ENCODE results near the gene ART3. TPM values are rescaled to one million over a fixed set of nuclear protein-coding genes. Genes with fewer than 3 reads are reported as not detected.

ART3 gene
- total RNA-seq, 1 experiment from 2014 or later: not detected

GRCh38 chr4:76091052-76091451 is 16.5 kb downstream of the ART3 start:
- TF ChIP-seq EZH2 (IDR thresholded peaks at IDR 0.05; ENCODE audit: low read depth) (no peak), CTCF (conservative IDR thresholded peaks at IDR 0.05) (no peak)
- H3K36me3 ChIP-seq (ENCODE audit: low read depth): no peaks in the 10 kb centered on the region
- BruUV-seq (replicated peaks): no TSS peak
- no peaks in the 10 kb centered on the region for H3K9me2 ChIP-seq (ENCODE audit: insufficient read depth)
- DNase-seq: no peak
- no peak overlapping the region for H2AFZ ChIP-seq
- no peaks in the 10 kb centered on the region for H3K79me2 ChIP-seq (ENCODE audit: low read depth)
- CTCF ChIA-PET: interaction anchor here (0.6 kb wide), 1 partner anchor 89 kb away, joined by 5 read pairs; no protein-coding TSS in a partner anchor
- POLR2A ChIA-PET (ENCODE audit: unreplicated experiment): no interaction called here
- no peak overlapping the region for H3K4me3 ChIP-seq
- H3K27me3 ChIP-seq (ENCODE audit: insufficient read depth, low read depth): no peaks in the 10 kb centered on the region
- H3K4me1 ChIP-seq (replicated peaks; ENCODE audit: insufficient read depth): peaks cover 15% of the 10 kb centered on the region; the same call in 1 of the 2 replicates
- peaks cover 8% of the 10 kb centered on the region; the same call in 1 of the 2 replicates for H3F3A ChIP-seq (ENCODE audit: insufficient read depth, low read depth)
- intact Hi-C loops (cut with micrococcal nuclease; ENCODE audit: unreplicated experiment): no loop called here
- H4K20me1 ChIP-seq (ENCODE audit: insufficient read depth): no peaks in the 10 kb centered on the region
- H3K27ac ChIP-seq: no peak overlapping the region
- peak overlapping the region; percentile 49; the same call in 1 of the 2 replicates for H3K4me2 ChIP-seq
- H3K9me3 ChIP-seq (ENCODE audit: insufficient read depth, low read depth): no peaks in the 10 kb centered on the region

GRCh38 chr4:76095568-76095967 is 21.1 kb downstream of the ART3 start:
- intact Hi-C loops (cut with micrococcal nuclease; ENCODE audit: unreplicated experiment): no loop called here
- DNase-seq: no peak
- Histone ChIP-seq H3K36me3 (ENCODE audit: low read depth) (no peaks in the 10 kb centered on the region), H3K4me3 (no peak overlapping the region), H3K9me2 (ENCODE audit: insufficient read depth) (no peaks in the 10 kb centered on the region), H3F3A (ENCODE audit: insufficient read depth, low read depth) (peaks cover 5% of the 10 kb centered on the region; the same call in 1 of the 2 replicates), H3K79me2 (ENCODE audit: low read depth) (no peaks in the 10 kb centered on the region), H3K27ac (no peak overlapping the region), H2AFZ (no peak overlapping the region), H3K4me1 (replicated peaks; ENCODE audit: insufficient read depth) (peaks cover 6% of the 10 kb centered on the region; the same call in 1 of the 2 replicates), H3K27me3 (ENCODE audit: insufficient read depth, low read depth) (no peaks in the 10 kb centered on the region), H4K20me1 (ENCODE audit: insufficient read depth) (no peaks in the 10 kb centered on the region), H3K4me2 (no peak overlapping the region), H3K9me3 (ENCODE audit: insufficient read depth, low read depth) (no peaks in the 10 kb centered on the region)
- ChIA-PET CTCF (no interaction called here), POLR2A (ENCODE audit: unreplicated experiment) (no interaction called here)
- TF ChIP-seq CTCF (conservative IDR thresholded peaks at IDR 0.05) (no peak), EZH2 (IDR thresholded peaks at IDR 0.05; ENCODE audit: low read depth) (no peak)
- BruUV-seq (replicated peaks): no TSS peak

- no peak for TF ChIP-seq CTCF (conservative IDR thresholded peaks at IDR 0.05)
- no peak for TF ChIP-seq EZH2 (IDR thresholded peaks at IDR 0.05; ENCODE audit: low read depth)
- no peak overlapping the region for H3K27ac ChIP-seq
- H3K4me1 ChIP-seq (replicated peaks; ENCODE audit: insufficient read depth): peaks cover 1% of the 10 kb centered on the region; the same call in 1 of the 2 replicates
- no peaks in the 10 kb centered on the region for H3K27me3 ChIP-seq (ENCODE audit: insufficient read depth, low read depth)
- H4K20me1 ChIP-seq (ENCODE audit: insufficient read depth): no peaks in the 10 kb centered on the region
- no peak overlapping the region for H3K4me3 ChIP-seq
- no peaks in the 10 kb centered on the region for H3K36me3 ChIP-seq (ENCODE audit: low read depth)
- ChIA-PET POLR2A (ENCODE audit: unreplicated experiment) (no interaction called here), CTCF (no interaction called here)
- H2AFZ ChIP-seq: no peak overlapping the region
- H3F3A ChIP-seq (ENCODE audit: insufficient read depth, low read depth): 0 out of 2 replicates have a peak, but pooled peaks cover under 1% of the 10 kb centered on the region
- no peak for DNase-seq
- intact Hi-C loops (cut with micrococcal nuclease; ENCODE audit: unreplicated experiment): no loop called here
- no peak overlapping the region for H3K4me2 ChIP-seq
- no peaks in the 10 kb centered on the region for H3K9me3 ChIP-seq (ENCODE audit: insufficient read depth, low read depth)
- no peaks in the 10 kb centered on the region for H3K79me2 ChIP-seq (ENCODE audit: low read depth)
- no TSS peak for BruUV-seq (replicated peaks)
- H3K9me2 ChIP-seq (ENCODE audit: insufficient read depth): no peaks in the 10 kb centered on the region
These were observed 21.6 kb downstream of the ART3 start for GRCh38 chr4:76096076-76096475.
